ENCODE results near the gene EFCC1. TPM values are rescaled to one million over a fixed set of nuclear protein-coding genes. Genes with fewer than 3 reads are reported as not detected.

Gene EFCC1
- total RNA-seq, 1 donor from 2014 or later, result 15.9 TPM

- H3K4me3 Mint-ChIP-seq (ENCODE audit: unreplicated experiment), result no peak overlapping the region
- TF ChIP-seq CTCF (IDR thresholded peaks at IDR 0.05; ENCODE audit: unreplicated experiment), result no peak
- no peak overlapping the region for H3K27ac Mint-ChIP-seq (ENCODE audit: unreplicated experiment)
- peaks cover 32% of the 10 kb centered on the region for H3K36me3 Mint-ChIP-seq (ENCODE audit: low read depth, unreplicated experiment)
- H3K4me1 Mint-ChIP-seq (ENCODE audit: unreplicated experiment), result peaks cover 32% of the 10 kb centered on the region
- no peak for DNase-seq (ENCODE audit: low spot score)
- H3K27me3 Mint-ChIP-seq (ENCODE audit: unreplicated experiment), result peaks cover 8% of the 10 kb centered on the region
- no peaks in the 10 kb centered on the region for H3K9me3 Mint-ChIP-seq (ENCODE audit: unreplicated experiment)
These were observed 22.8 kb downstream of the EFCC1 start for GRCh38 chr3:129023909-129024308.

- H3K4me3 Mint-ChIP-seq (ENCODE audit: unreplicated experiment), result peak overlapping the region; percentile 77
- peaks cover 8% of the 10 kb centered on the region for H3K27me3 Mint-ChIP-seq (ENCODE audit: unreplicated experiment)
- no peak for TF ChIP-seq CTCF (IDR thresholded peaks at IDR 0.05; ENCODE audit: unreplicated experiment)
- no peak for DNase-seq (ENCODE audit: low spot score)
- peaks cover 35% of the 10 kb centered on the region for H3K36me3 Mint-ChIP-seq (ENCODE audit: low read depth, unreplicated experiment)
- no peaks in the 10 kb centered on the region for H3K9me3 Mint-ChIP-seq (ENCODE audit: unreplicated experiment)
- H3K27ac Mint-ChIP-seq (ENCODE audit: unreplicated experiment), result no peak overlapping the region
- H3K4me1 Mint-ChIP-seq (ENCODE audit: unreplicated experiment), result peaks cover 29% of the 10 kb centered on the region
These were observed 24.0 kb downstream of the EFCC1 start for GRCh38 chr3:129025108-129025507.

- peaks cover 8% of the 10 kb centered on the region for H3K27me3 Mint-ChIP-seq (ENCODE audit: unreplicated experiment)
- no peak overlapping the region for H3K27ac Mint-ChIP-seq (ENCODE audit: unreplicated experiment)
- no peak for TF ChIP-seq CTCF (IDR thresholded peaks at IDR 0.05; ENCODE audit: unreplicated experiment)
- H3K9me3 Mint-ChIP-seq (ENCODE audit: unreplicated experiment), result no peaks in the 10 kb centered on the region
- DNase-seq (ENCODE audit: low spot score), result no peak
- peaks cover 29% of the 10 kb centered on the region for H3K4me1 Mint-ChIP-seq (ENCODE audit: unreplicated experiment)
- H3K4me3 Mint-ChIP-seq (ENCODE audit: unreplicated experiment), result no peak overlapping the region
- peaks cover 40% of the 10 kb centered on the region for H3K36me3 Mint-ChIP-seq (ENCODE audit: low read depth, unreplicated experiment)
These were observed 24.8 kb downstream of the EFCC1 start for GRCh38 chr3:129025691-129026435.

GRCh38 chr3:129026728-129027543 is 25.8 kb downstream of the EFCC1 start:
- TF ChIP-seq CTCF (IDR thresholded peaks at IDR 0.05; ENCODE audit: unreplicated experiment), result peak; percentile 18
- H3K27ac Mint-ChIP-seq (ENCODE audit: unreplicated experiment), result no peak overlapping the region
- no peak overlapping the region for H3K4me3 Mint-ChIP-seq (ENCODE audit: unreplicated experiment)
- DNase-seq (ENCODE audit: low spot score), result peak; percentile 56
- H3K27me3 Mint-ChIP-seq (ENCODE audit: unreplicated experiment), result peaks cover 8% of the 10 kb centered on the region
- peaks cover 40% of the 10 kb centered on the region for H3K36me3 Mint-ChIP-seq (ENCODE audit: low read depth, unreplicated experiment)
- no peaks in the 10 kb centered on the region for H3K9me3 Mint-ChIP-seq (ENCODE audit: unreplicated experiment)
- H3K4me1 Mint-ChIP-seq (ENCODE audit: unreplicated experiment), result peaks cover 25% of the 10 kb centered on the region

GRCh38 chr3:129027544-129027880 is 26.4 kb downstream of the EFCC1 start:
- no peak for DNase-seq (ENCODE audit: low spot score)

More at GRCh38 chr3:129027544-129027880, 26.4 kb downstream of the EFCC1 start:
- Mint-ChIP-seq H3K4me3 (ENCODE audit: unreplicated experiment) (no peak overlapping the region), H3K9me3 (ENCODE audit: unreplicated experiment) (no peaks in the 10 kb centered on the region), H3K27me3 (ENCODE audit: unreplicated experiment) (peaks cover 6% of the 10 kb centered on the region), H3K27ac (ENCODE audit: unreplicated experiment) (no peak overlapping the region), H3K4me1 (ENCODE audit: unreplicated experiment) (peaks cover 25% of the 10 kb centered on the region), H3K36me3 (ENCODE audit: low read depth, unreplicated experiment) (peaks cover 34% of the 10 kb centered on the region)
- no peak for TF ChIP-seq CTCF (IDR thresholded peaks at IDR 0.05; ENCODE audit: unreplicated experiment)
